Measurements from ENCODE around the gene PPP3R1.

The PPP3R1 gene

GRCh38 chr2:68172521-68172920 is 79.8 kb downstream of the PPP3R1 start:
- no peak overlapping the region for H3K4me3 ChIP-seq (ENCODE audit: low read length)
- DNase-seq (ENCODE audit: low read depth, low spot score) = no peak

GRCh38 chr2:68171684-68172083 is 80.6 kb downstream of the PPP3R1 start:
- DNase-seq (ENCODE audit: low read depth, low spot score) = no peak

GRCh38 chr2:68171146-68171545 is 81.2 kb downstream of the PPP3R1 start:
- H3K4me3 ChIP-seq (ENCODE audit: low read length) = no peak overlapping the region
- no peak for DNase-seq (ENCODE audit: low read depth, low spot score)

More at GRCh38 chr2:68171684-68172083, 80.6 kb downstream of the PPP3R1 start:
- H3K4me3 ChIP-seq (ENCODE audit: low read length) = no peak overlapping the region

GRCh38 chr2:68169308-68169707 is 83.0 kb downstream of the PPP3R1 start:
- DNase-seq (ENCODE audit: low read depth, low spot score) = peak; percentile 28

GRCh38 chr2:68167186-68167585 is 85.1 kb downstream of the PPP3R1 start:
- no peak for DNase-seq (ENCODE audit: low read depth, low spot score)
- H3K4me3 ChIP-seq (ENCODE audit: low read length) = no peak overlapping the region

More at GRCh38 chr2:68169308-68169707, 83.0 kb downstream of the PPP3R1 start:
- H3K4me3 ChIP-seq (ENCODE audit: low read length) = no peak overlapping the region

- DNase-seq (ENCODE audit: low read depth, low spot score) = no peak
- no peak overlapping the region for H3K4me3 ChIP-seq (ENCODE audit: low read length)
Measured at GRCh38 chr2:68163641-68164040, 88.7 kb downstream of the PPP3R1 start.

- DNase-seq (ENCODE audit: low read depth, low spot score) = no peak
- H3K4me3 ChIP-seq (ENCODE audit: low read length) = peak overlapping the region; percentile 90
Measured at GRCh38 chr2:68158134-68158447, 94.2 kb downstream of the PPP3R1 start.

GRCh38 chr2:68157402-68158133 is 94.8 kb downstream of the PPP3R1 start, which contains the start of gene PNO1:
Gene PNO1 (plus strand): TSS chr2:68157888. CDS start chr2:68157935, 47 bp downstream.
- peak; percentile 93 for DNase-seq (ENCODE audit: low read depth, low spot score)
- H3K4me3 ChIP-seq (ENCODE audit: low read length) = peak within 1 kb of the TSS; percentile 90

- peak overlapping the region; percentile 90 for H3K4me3 ChIP-seq (ENCODE audit: low read length)
- DNase-seq (ENCODE audit: low read depth, low spot score) = no peak
Measured at GRCh38 chr2:68157002-68157401, 95.3 kb downstream of the PPP3R1 start.

GRCh38 chr2:68156419-68156818 is 95.9 kb downstream of the PPP3R1 start:
- H3K4me3 ChIP-seq (ENCODE audit: low read length) = peak overlapping the region; percentile 90
- DNase-seq (ENCODE audit: low read depth, low spot score) = no peak

GRCh38 chr2:68155618-68156017 is 96.7 kb downstream of the PPP3R1 start:
- no peak for DNase-seq (ENCODE audit: low read depth, low spot score)
- H3K4me3 ChIP-seq (ENCODE audit: low read length) = no peak overlapping the region

GRCh38 chr2:68152681-68153347 is 99.5 kb downstream of the PPP3R1 start:
- DNase-seq (ENCODE audit: low read depth, low spot score) = peak; percentile 32
- H3K4me3 ChIP-seq (ENCODE audit: low read length) = no peak overlapping the region; the same call in 1 of the 2 replicates

GRCh38 chr2:68151037-68151436 is 101.3 kb downstream of the PPP3R1 start:
- H3K4me3 ChIP-seq (ENCODE audit: low read length) = no peak overlapping the region
- no peak for DNase-seq (ENCODE audit: low read depth, low spot score)

GRCh38 chr2:68141875-68142274 is 110.5 kb downstream of the PPP3R1 start:
- H3K4me3 ChIP-seq (ENCODE audit: low read length) = no peak overlapping the region
- DNase-seq (ENCODE audit: low read depth, low spot score) = no peak

GRCh38 chr2:68135448-68136320 is 116.6 kb downstream of the PPP3R1 start:
- DNase-seq (ENCODE audit: low read depth, low spot score) = no peak
- no peak overlapping the region for H3K4me3 ChIP-seq (ENCODE audit: low read length)

GRCh38 chr2:68134554-68134953 is 117.8 kb downstream of the PPP3R1 start:
- DNase-seq (ENCODE audit: low read depth, low spot score) = no peak

GRCh38 chr2:68134120-68134519 is 118.2 kb downstream of the PPP3R1 start:
- DNase-seq (ENCODE audit: low read depth, low spot score) = no peak
- no peak overlapping the region for H3K4me3 ChIP-seq (ENCODE audit: low read length)

More at GRCh38 chr2:68134554-68134953, 117.8 kb downstream of the PPP3R1 start:
- H3K4me3 ChIP-seq (ENCODE audit: low read length) = no peak overlapping the region

All from Jurkat, Clone E6-1 (cell line).